Kidney (tissue), 14 donors: ENCODE measurements around the gene KANSL3. TPM values are rescaled to one million over a fixed set of nuclear protein-coding genes. Genes with fewer than 3 reads are reported as not detected.

Source experiments
- DNase-seq, 5 donors: peaks; one replicate each; pipeline ENCODE4 v3.0.0-alpha.2; 2013 to 2020
- FAIRE-seq: peaks from 2 replicates; lab custom pipeline; 2012; peaks lifted over from hg19 to GRCh38; lab: Jason Lieb, UNC
- H3K27ac ChIP-seq, 2 donors: one replicate each; pipeline ENCODE4 v1.7.0; 2013; ENCODE audit warnings: low read depth in 2 of 2, low read length in 2 of 2, inconsistent platforms in 1 of 2
- H3K27me3 ChIP-seq: one replicate; pipeline ENCODE4 v1.7.1; 2013; ENCODE audit warnings: low read length, inconsistent platforms; ENCODE audit not compliant: control insufficient read depth, insufficient read depth
- H3K36me3 ChIP-seq, 3 donors: one replicate each; pipeline versions ENCODE4 v1.7.0 to v1.7.1; 2013; ENCODE audit warnings: low read length in 3 of 3, control low read depth in 1 of 3, inconsistent platforms in 1 of 3; ENCODE audit not compliant: insufficient read depth in 3 of 3, control insufficient read depth in 2 of 3
- H3K4me1 ChIP-seq, 3 donors: one replicate each; pipeline versions ENCODE4 v1.7.0 to v1.7.1; 2013; ENCODE audit warnings: low read length in 3 of 3, inconsistent platforms in 1 of 3, low read depth in 1 of 3; ENCODE audit not compliant: control insufficient read depth in 2 of 3, insufficient read depth in 2 of 3
- H3K4me3 ChIP-seq, 3 donors: one replicate each; pipeline versions ENCODE4 v1.7.0 to v1.8.1; 2013; ENCODE audit warnings: low read length in 3 of 3, control low read depth in 1 of 3, inconsistent platforms in 1 of 3
- H3K9ac ChIP-seq, 3 donors: one replicate each; pipeline versions ENCODE4 v1.7.0 to v1.7.1; 2013; ENCODE audit warnings: low read length in 3 of 3, control low read depth in 1 of 3, inconsistent platforms in 1 of 3
- H3K9me3 ChIP-seq, 3 donors: one replicate each; pipeline versions ENCODE4 v1.7.0 to v1.7.1; 2013; ENCODE audit warnings: low read length in 3 of 3, control low read depth in 1 of 3, inconsistent platforms in 1 of 3; ENCODE audit not compliant: control insufficient read depth in 2 of 3, insufficient read depth in 1 of 3
- intact Hi-C: fragments of 100-400 bp; cut with DNase I; formaldehyde crosslinking; loops from one replicate; pipeline ENCODE4 v1.11.1; 2022
- polyA plus RNA-seq: library from polyadenylated mRNA; stranded (reverse); fragments of 350-450 nt; fragmentation: Illumina TruSeq; extraction: RNeasy Lipid Tissue Mini Kit (QIAGEN cat#74804); gene quantifications from one replicate; pipeline ENCODE4 v1.2.3, GENCODE V29; 2014; ENCODE audit warnings: low read depth, low replicate concordance; ENCODE audit not compliant: insufficient read depth
- total RNA-seq: library from RNA; stranded (reverse); fragmentation: NEBNext Ultra II Directional; extraction: Animal tissue kit (Norgen Biotek cat#: 25700); gene quantifications from one replicate; pipeline ENCODE4 v1.2.1, GENCODE V29; 2021
- TF ChIP-seq, protein P1 (sequence below): IDR thresholded peaks from 3 replicates; pipeline ENCODE4 v1.5.1; 2012; ENCODE audit warnings: mild to moderate bottlenecking, moderate library complexity, borderline replicate concordance; ENCODE audit not compliant: insufficient read depth; ENCODE audit errors: extremely low read depth
- donor health status: control.
- donor health status: control.
- donor health status: control.
- donor health status: control.
- donor health status: control.
- donor health status: DM: yes; HTN: yes; CAD: no.
- donor health status: Normal renal cell carcinoma (clear cell type).

The KANSL3 gene
- total and polyA plus RNA-seq, 2 donors from 2014 or later, result 17.5 to 48.8 TPM

- Histone ChIP-seq H3K27me3 (no peaks in the 10 kb centered on the region), H3K9ac (no peak overlapping the region), H3K27ac (no peak overlapping the region), H3K9me3 (peaks cover 0 to 4% (median 0%) of the 10 kb centered on the region in 3 donors), H3K4me1 (no peaks in the 10 kb centered on the region), H3K36me3 (no peaks in the 10 kb centered on the region), H3K4me3 (no peak overlapping the region)
- DNase-seq, result no peak
- TF ChIP-seq, protein P1, sequence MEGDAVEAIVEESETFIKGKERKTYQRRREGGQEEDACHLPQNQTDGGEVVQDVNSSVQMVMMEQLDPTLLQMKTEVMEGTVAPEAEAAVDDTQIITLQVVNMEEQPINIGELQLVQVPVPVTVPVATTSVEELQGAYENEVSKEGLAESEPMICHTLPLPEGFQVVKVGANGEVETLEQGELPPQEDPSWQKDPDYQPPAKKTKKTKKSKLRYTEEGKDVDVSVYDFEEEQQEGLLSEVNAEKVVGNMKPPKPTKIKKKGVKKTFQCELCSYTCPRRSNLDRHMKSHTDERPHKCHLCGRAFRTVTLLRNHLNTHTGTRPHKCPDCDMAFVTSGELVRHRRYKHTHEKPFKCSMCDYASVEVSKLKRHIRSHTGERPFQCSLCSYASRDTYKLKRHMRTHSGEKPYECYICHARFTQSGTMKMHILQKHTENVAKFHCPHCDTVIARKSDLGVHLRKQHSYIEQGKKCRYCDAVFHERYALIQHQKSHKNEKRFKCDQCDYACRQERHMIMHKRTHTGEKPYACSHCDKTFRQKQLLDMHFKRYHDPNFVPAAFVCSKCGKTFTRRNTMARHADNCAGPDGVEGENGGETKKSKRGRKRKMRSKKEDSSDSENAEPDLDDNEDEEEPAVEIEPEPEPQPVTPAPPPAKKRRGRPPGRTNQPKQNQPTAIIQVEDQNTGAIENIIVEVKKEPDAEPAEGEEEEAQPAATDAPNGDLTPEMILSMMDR, result no peak
- intact Hi-C loops, result no loop called here
- no peak for FAIRE-seq
These were observed 26.3 kb upstream of the KANSL3 start for GRCh38 chr2:96664366-96664925.

- H3K9ac ChIP-seq, result no peak overlapping the region
- H3K4me3 ChIP-seq, result no peak overlapping the region
- peaks cover 0 to 4% (median 0%) of the 10 kb centered on the region in 3 donors for H3K9me3 ChIP-seq
- intact Hi-C loops, result no loop called here
- DNase-seq (no peak), FAIRE-seq (no peak)
- no peak overlapping the region for H3K27ac ChIP-seq
- H3K27me3 ChIP-seq, result no peaks in the 10 kb centered on the region
- no peaks in the 10 kb centered on the region for H3K36me3 ChIP-seq
- TF ChIP-seq, protein P1, result no peak
- H3K4me1 ChIP-seq, result no peaks in the 10 kb centered on the region
These were observed 25.7 kb upstream of the KANSL3 start for GRCh38 chr2:96663829-96664228.

DNA sequence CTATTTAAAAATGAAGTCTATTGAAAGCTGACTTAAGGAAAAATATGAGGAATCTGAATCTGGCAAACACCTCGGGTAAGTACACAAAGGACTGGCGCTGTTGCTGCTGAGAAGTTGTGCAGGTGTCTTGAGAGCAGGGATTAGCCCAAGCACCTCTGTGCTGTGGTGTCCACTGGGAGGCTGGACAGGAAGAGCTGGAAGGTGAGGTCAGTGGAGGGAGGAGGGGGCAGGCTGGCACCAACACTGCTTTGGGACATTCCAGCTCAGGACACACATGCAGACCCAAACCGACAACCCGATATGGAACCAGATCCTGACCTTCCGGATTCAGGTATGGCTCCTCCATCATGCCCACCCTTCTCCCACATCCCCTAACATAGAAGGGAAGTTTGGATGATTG, 25.1 kb upstream of the KANSL3 start:
- H3K27ac ChIP-seq, result no peak overlapping the region
- H3K36me3 ChIP-seq, result no peaks in the 10 kb centered on the region
- DNase-seq (no peak), FAIRE-seq (no peak)
- H3K4me3 ChIP-seq, result no peak overlapping the region
- TF ChIP-seq, protein P1, result no peak
- H3K9ac ChIP-seq, result no peak overlapping the region
- H3K27me3 ChIP-seq, result no peaks in the 10 kb centered on the region
- intact Hi-C loops, result no loop called here
- peaks cover 0 to 4% (median 0%) of the 10 kb centered on the region in 3 donors for H3K9me3 ChIP-seq
- H3K4me1 ChIP-seq, result no peaks in the 10 kb centered on the region

- H3K36me3 ChIP-seq, result no peaks in the 10 kb centered on the region
- TF ChIP-seq, protein P1, result no peak
- no peak overlapping the region for H3K4me3 ChIP-seq
- H3K27ac ChIP-seq, result no peak overlapping the region
- intact Hi-C loops, result no loop called here
- peaks cover 0 to 4% (median 0%) of the 10 kb centered on the region in 3 donors for H3K9me3 ChIP-seq
- H3K27me3 ChIP-seq, result no peaks in the 10 kb centered on the region
- no peak for FAIRE-seq
- H3K9ac ChIP-seq, result no peak overlapping the region
- no peak for DNase-seq
- no peaks in the 10 kb centered on the region for H3K4me1 ChIP-seq
These were observed 24.2 kb upstream of the KANSL3 start for GRCh38 chr2:96662360-96662759.
